HepG2 (cell line): ENCODE results near the gene DOC2A. TPM values are rescaled to one million over a fixed set of nuclear protein-coding genes. Genes with fewer than 3 reads are reported as not detected.
A peak's percentile ranks its signal among the peaks of the same experiment; 100 is the strongest.

ENCODE experiments used
- FOXJ3 ChIP-seq: sonication (generic); formaldehyde crosslinking; IDR thresholded peaks from 2 replicates; pipeline ENCODE4 v1.4.0; 2020; ENCODE audit warnings: missing genetic modification reagents, mild to moderate bottlenecking, borderline replicate concordance
- HDAC2 ChIP-seq: sonication (generic); formaldehyde crosslinking; IDR thresholded peaks from 2 replicates; pipeline ENCODE4 v1.4.0; 2020; ENCODE audit warnings: missing genetic modification reagents
- JDP2 ChIP-seq: sonication (generic); formaldehyde crosslinking; IDR thresholded peaks from 2 replicates; pipeline ENCODE4 v1.8.1; 2022; ENCODE audit warnings: missing genetic modification reagents, borderline replicate concordance
- MLLT10 ChIP-seq: sonication (generic); formaldehyde crosslinking; IDR thresholded peaks from 2 replicates; pipeline ENCODE4 v1.4.0; 2020; ENCODE audit warnings: missing genetic modification reagents
- RFX3 ChIP-seq: IDR thresholded peaks from 2 replicates; pipeline ENCODE4 v1.6.1; 2016; ENCODE audit warnings: missing biosample characterization, missing genetic modification reagents
- RFX5 ChIP-seq: IDR thresholded peaks from 2 replicates; pipeline ENCODE4 v1.6.1; 2011; ENCODE audit warnings: low read depth, low read length, improper control_type of control experiment
- ZNF12 ChIP-seq: sonication (generic); formaldehyde crosslinking; IDR thresholded peaks from 2 replicates; pipeline ENCODE4 v1.5.0; 2020; ENCODE audit warnings: missing genetic modification reagents
- ZNF17 ChIP-seq: sonication (generic); formaldehyde crosslinking; IDR thresholded peaks from 2 replicates; pipeline ENCODE4 v1.5.0; 2020; ENCODE audit warnings: mild to moderate bottlenecking, missing genetic modification reagents
- ZNF232 ChIP-seq: sonication (generic); formaldehyde crosslinking; IDR thresholded peaks from 2 replicates; pipeline ENCODE4 v1.4.0; 2020; ENCODE audit warnings: missing genetic modification reagents, borderline replicate concordance
- ZNF510 ChIP-seq: sonication (generic); formaldehyde crosslinking; IDR thresholded peaks from 2 replicates; pipeline ENCODE4 v1.4.0; 2020; ENCODE audit warnings: low read depth, mild to moderate bottlenecking, missing genetic modification reagents
- polyA plus RNA-seq, 8 experiments: library from polyadenylated mRNA; depleted of rRNA in 3 of 8; stranded (reverse) in 7 of 8; unstranded in 1 of 8; fragments of >200 nt; fragmentation: Illumina TruSeq in 4 of 8; extraction: Trizol in 4 of 8; gene quantifications; 2 replicates each; pipeline versions ENCODE4 v1.2.1 to v1.2.3, GENCODE V29; 2011 to 2016; ENCODE audit warnings: low read depth in 4 of 8, missing spikeins in 1 of 8, mixed read lengths in 1 of 8; ENCODE audit not compliant: insufficient read depth in 1 of 8
- total RNA-seq, 5 experiments: library from RNA; depleted of rRNA; stranded (reverse); fragments of >200 nt; fragmentation: Illumina TruSeq; extraction: Trizol; gene quantifications; 2 replicates each; pipeline ENCODE4 v1.2.3, GENCODE V29; 2016; ENCODE audit warnings: low read depth in 1 of 5
- TF ChIP-seq, protein P1 (sequence below): sonication (generic); formaldehyde crosslinking; IDR thresholded peaks from 2 replicates; pipeline ENCODE4 v1.8.0; 2022; ENCODE audit warnings: missing genetic modification reagents, mild to moderate bottlenecking, borderline replicate concordance
- TF ChIP-seq, protein P2 (sequence below): sonication (generic); formaldehyde crosslinking; IDR thresholded peaks from 2 replicates; pipeline ENCODE4 v1.5.0; 2020; ENCODE audit warnings: missing genetic modification reagents
- TF ChIP-seq, protein P3 (sequence below): sonication (generic); formaldehyde crosslinking; IDR thresholded peaks from 2 replicates; pipeline ENCODE4 v1.4.0; 2020; ENCODE audit warnings: missing genetic modification reagents
- TF ChIP-seq, protein P4 (sequence below): sonication (generic); formaldehyde crosslinking; IDR thresholded peaks from 2 replicates; pipeline ENCODE4 v1.5.0; 2020; ENCODE audit warnings: mild to moderate bottlenecking, missing genetic modification reagents, borderline replicate concordance
- TF ChIP-seq, protein P5 (sequence below): sonication (generic); formaldehyde crosslinking; IDR thresholded peaks from 2 replicates; pipeline ENCODE4 v1.5.0; 2020; ENCODE audit warnings: missing genetic modification reagents
- TF ChIP-seq, protein P6 (sequence below): sonication (generic); formaldehyde crosslinking; IDR thresholded peaks from 2 replicates; pipeline ENCODE4 v1.4.0; 2020; ENCODE audit warnings: mild to moderate bottlenecking, missing genetic modification reagents

The DOC2A gene
- total and polyA plus RNA-seq, 2 of the 13 experiments (the other 11 are each of a cell fraction or from before 2014, with no cell fraction given), result 0.15 to 0.55 TPM

DNA sequence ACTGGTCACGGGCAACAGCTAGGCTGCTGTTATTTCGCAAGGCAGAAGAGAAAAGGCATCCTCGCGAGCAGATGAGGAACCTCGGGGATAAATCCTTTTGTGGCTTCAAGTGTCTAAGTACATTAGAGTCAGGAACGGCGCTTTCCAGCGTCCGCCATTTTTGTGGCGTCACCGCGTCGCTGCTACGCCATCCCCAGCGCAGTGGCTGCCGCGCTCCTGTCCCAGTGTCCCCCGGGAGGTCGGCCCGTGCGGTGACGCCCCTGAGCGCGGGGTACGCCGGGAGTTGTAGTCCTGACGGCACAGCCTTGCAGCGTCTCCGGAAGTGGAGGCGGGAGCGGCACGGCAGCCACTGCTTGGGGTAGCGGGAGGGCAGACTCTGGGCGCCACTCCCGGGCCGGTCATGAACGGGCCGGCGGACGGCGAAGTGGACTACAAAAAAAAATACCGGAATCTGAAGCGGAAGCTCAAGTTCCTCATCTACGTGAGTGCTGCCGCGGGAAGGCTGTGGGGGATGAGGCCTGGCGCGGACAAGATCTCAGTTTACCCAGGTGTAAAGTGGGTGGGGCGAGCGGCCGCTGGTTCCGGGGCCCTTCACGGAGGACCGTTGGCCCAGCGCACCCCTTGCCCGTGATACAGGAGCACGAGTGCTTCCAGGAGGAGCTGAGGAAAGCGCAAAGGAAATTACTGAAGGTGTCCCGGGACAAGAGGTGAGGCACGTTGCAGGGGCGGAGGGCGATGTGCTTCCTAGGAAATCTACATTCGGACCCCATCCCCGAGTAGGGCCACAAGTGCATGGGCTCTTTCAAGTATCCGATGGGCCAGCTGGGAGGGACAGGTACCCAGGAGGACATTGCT lies 14.7 kb downstream of the DOC2A start, which contains the start of gene INO80E (continued):
- TF ChIP-seq, protein P1, sequence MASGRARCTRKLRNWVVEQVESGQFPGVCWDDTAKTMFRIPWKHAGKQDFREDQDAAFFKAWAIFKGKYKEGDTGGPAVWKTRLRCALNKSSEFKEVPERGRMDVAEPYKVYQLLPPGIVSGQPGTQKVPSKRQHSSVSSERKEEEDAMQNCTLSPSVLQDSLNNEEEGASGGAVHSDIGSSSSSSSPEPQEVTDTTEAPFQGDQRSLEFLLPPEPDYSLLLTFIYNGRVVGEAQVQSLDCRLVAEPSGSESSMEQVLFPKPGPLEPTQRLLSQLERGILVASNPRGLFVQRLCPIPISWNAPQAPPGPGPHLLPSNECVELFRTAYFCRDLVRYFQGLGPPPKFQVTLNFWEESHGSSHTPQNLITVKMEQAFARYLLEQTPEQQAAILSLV (CRISPR knock-in tag), result peak; percentile 74; the same call in 1 of the 2 replicates
- TF ChIP-seq FOXJ3 (CRISPR knock-in tag), result peak; percentile 73; the same call in 1 of the 2 replicates
- peak; percentile 73 for TF ChIP-seq ZNF232
- TF ChIP-seq JDP2 (CRISPR knock-in tag), result no peak
- TF ChIP-seq, protein P2, sequence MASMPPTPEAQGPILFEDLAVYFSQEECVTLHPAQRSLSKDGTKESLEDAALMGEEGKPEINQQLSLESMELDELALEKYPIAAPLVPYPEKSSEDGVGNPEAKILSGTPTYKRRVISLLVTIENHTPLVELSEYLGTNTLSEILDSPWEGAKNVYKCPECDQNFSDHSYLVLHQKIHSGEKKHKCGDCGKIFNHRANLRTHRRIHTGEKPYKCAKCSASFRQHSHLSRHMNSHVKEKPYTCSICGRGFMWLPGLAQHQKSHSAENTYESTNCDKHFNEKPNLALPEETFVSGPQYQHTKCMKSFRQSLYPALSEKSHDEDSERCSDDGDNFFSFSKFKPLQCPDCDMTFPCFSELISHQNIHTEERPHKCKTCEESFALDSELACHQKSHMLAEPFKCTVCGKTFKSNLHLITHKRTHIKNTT (CRISPR knock-in tag), result peak; percentile 81; the same call in 1 of the 2 replicates
- TF ChIP-seq, protein P3, sequence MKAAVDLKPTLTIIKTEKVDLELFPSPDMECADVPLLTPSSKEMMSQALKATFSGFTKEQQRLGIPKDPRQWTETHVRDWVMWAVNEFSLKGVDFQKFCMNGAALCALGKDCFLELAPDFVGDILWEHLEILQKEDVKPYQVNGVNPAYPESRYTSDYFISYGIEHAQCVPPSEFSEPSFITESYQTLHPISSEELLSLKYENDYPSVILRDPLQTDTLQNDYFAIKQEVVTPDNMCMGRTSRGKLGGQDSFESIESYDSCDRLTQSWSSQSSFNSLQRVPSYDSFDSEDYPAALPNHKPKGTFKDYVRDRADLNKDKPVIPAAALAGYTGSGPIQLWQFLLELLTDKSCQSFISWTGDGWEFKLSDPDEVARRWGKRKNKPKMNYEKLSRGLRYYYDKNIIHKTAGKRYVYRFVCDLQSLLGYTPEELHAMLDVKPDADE (CRISPR knock-in tag), result peak; percentile 34; the same call in 1 of the 2 replicates
- TF ChIP-seq HDAC2, result peak; percentile 87
- no peak for TF ChIP-seq ZNF17
- TF ChIP-seq, protein P4, sequence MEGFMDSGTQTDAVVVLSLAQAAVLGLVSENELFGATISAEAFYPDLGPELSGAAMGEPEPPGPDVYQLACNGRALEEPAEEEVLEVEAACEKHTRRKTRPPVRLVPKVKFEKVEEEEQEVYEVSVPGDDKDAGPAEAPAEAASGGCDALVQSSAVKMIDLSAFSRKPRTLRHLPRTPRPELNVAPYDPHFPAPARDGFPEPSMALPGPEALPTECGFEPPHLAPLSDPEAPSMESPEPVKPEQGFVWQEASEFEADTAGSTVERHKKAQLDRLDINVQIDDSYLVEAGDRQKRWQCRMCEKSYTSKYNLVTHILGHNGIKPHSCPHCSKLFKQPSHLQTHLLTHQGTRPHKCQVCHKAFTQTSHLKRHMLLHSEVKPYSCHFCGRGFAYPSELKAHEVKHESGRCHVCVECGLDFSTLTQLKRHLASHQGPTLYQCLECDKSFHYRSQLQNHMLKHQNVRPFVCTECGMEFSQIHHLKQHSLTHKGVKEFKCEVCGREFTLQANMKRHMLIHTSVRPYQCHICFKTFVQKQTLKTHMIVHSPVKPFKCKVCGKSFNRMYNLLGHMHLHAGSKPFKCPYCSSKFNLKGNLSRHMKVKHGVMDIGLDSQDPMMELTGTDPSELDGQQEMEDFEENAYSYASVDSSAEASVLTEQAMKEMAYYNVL (CRISPR knock-in tag), result peak; percentile 81; the same call in 1 of the 2 replicates
- TF ChIP-seq, protein P5, sequence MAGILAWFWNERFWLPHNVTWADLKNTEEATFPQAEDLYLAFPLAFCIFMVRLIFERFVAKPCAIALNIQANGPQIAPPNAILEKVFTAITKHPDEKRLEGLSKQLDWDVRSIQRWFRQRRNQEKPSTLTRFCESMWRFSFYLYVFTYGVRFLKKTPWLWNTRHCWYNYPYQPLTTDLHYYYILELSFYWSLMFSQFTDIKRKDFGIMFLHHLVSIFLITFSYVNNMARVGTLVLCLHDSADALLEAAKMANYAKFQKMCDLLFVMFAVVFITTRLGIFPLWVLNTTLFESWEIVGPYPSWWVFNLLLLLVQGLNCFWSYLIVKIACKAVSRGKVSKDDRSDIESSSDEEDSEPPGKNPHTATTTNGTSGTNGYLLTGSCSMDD (CRISPR knock-in tag), result no peak
- TF ChIP-seq MLLT10 (CRISPR knock-in tag), result no peak
- peak; percentile 54; the same call in 1 of the 2 replicates for TF ChIP-seq ZNF12 (CRISPR knock-in tag)
- TF ChIP-seq, protein P6, sequence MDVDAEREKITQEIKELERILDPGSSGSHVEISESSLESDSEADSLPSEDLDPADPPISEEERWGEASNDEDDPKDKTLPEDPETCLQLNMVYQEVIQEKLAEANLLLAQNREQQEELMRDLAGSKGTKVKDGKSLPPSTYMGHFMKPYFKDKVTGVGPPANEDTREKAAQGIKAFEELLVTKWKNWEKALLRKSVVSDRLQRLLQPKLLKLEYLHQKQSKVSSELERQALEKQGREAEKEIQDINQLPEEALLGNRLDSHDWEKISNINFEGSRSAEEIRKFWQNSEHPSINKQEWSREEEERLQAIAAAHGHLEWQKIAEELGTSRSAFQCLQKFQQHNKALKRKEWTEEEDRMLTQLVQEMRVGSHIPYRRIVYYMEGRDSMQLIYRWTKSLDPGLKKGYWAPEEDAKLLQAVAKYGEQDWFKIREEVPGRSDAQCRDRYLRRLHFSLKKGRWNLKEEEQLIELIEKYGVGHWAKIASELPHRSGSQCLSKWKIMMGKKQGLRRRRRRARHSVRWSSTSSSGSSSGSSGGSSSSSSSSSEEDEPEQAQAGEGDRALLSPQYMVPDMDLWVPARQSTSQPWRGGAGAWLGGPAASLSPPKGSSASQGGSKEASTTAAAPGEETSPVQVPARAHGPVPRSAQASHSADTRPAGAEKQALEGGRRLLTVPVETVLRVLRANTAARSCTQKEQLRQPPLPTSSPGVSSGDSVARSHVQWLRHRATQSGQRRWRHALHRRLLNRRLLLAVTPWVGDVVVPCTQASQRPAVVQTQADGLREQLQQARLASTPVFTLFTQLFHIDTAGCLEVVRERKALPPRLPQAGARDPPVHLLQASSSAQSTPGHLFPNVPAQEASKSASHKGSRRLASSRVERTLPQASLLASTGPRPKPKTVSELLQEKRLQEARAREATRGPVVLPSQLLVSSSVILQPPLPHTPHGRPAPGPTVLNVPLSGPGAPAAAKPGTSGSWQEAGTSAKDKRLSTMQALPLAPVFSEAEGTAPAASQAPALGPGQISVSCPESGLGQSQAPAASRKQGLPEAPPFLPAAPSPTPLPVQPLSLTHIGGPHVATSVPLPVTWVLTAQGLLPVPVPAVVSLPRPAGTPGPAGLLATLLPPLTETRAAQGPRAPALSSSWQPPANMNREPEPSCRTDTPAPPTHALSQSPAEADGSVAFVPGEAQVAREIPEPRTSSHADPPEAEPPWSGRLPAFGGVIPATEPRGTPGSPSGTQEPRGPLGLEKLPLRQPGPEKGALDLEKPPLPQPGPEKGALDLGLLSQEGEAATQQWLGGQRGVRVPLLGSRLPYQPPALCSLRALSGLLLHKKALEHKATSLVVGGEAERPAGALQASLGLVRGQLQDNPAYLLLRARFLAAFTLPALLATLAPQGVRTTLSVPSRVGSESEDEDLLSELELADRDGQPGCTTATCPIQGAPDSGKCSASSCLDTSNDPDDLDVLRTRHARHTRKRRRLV, result peak; percentile 28
- no peak for TF ChIP-seq ZNF510 (CRISPR knock-in tag)
- no peak; the same call in 1 of the 2 replicates for TF ChIP-seq RFX5
- no peak for TF ChIP-seq RFX3 (CRISPR knock-in tag)
